HG02678 (cell line): ENCODE measurements around the gene MRPL36.
"Not testable (repeated sequence)": the region's sequence is repeated elsewhere in the genome, so short reads cannot be mapped to it uniquely, and the experiment has no call there.

Experiments used
- ATAC-seq: cut with Tn5 transposase; IDR thresholded peaks from one replicate; pipeline ENCODE4 v1.9.1; 2021; ENCODE audit warnings: mild to moderate bottlenecking, moderate library complexity; ENCODE audit not compliant: unreplicated experiment

The MRPL36 gene

DNA sequence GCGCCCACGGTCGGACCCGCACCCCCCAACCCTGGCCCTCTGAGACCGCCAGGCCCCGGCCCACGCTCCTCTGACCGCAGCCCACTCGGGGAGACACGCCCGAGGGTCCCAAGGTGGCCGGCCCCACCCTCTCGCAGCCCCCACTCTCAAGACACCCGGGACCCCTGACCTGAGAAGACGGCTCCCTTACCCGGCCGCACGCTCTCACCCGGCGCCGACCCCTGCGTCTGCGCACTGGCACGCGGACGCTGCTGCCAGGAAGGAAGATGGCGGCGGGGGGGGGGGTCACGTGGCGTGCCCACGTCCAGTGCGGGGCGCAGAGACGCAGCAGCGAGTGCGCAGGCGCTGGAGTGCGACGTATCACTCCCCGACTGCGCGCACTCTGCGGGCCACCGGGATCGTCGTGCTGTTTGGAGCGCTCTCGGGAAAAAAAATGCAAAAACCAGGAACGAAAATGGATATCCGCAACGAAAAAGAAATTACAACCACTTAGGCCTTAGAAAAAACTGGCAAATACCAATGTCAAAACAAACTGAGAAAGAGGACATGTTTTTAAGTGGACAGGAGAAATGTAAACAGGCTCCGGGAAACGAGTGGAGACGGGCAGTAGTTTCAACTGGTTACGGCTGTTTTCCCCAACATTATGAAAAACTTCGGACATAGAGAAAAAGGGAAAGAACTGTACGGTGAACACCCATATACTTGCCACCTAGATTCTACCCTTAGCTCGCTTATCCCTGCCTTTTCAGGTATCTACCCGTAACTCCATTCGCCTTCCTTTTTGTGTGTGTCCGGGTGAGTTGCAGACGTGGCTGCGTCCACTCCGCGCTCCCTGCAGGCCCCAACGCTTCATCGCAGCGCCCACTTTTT lies at the start of gene MRPL36:
TSS of gene MRPL36 (minus strand) at position 236 of the 870 bp plus-strand sequence. CDS start 902 bp downstream, outside the sequence.
- ATAC-seq: peak; percentile 59

DNA sequence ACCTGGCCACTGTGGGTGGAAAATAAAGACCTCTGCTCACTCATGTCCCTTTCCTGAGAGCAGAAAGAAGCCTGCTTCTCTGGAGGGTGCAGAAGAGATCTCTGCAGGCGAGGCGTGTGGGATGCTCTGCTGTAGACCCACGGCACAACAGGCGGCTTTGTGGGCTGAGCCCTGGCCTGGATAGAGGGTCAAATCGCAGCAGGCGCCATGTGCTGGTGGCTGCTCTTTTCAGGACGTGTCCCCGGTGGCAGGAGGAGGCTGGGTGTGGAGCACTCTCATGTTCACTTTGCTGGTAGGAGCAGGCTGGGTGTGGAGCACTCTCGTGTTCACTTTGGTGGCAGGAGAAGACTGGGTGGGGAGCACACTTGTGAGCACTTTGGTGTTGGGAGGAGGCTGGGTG lies 48.0 kb upstream of the MRPL36 start:
- ATAC-seq: no peak

DNA sequence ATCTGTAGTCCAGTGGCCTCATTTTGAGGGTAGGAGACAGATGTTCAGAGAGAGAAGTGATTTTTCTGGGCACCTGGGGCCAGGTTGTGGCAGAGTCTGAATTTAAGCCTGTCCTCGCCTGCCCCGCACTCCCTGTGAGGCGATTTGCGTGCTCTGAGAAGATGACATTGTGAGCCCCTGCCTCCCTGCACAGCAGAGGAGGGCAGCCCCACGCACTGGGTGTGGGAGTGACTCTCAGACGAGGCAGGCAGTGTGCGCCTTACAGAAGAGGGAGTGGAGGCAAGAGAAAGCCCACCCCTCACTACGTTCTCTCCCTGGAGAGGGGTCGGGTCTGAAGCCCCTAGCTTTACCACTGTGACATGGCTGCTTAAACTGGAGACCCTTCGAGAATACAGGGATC lies 47.4 kb upstream of the MRPL36 start:
- no peak for ATAC-seq

DNA sequence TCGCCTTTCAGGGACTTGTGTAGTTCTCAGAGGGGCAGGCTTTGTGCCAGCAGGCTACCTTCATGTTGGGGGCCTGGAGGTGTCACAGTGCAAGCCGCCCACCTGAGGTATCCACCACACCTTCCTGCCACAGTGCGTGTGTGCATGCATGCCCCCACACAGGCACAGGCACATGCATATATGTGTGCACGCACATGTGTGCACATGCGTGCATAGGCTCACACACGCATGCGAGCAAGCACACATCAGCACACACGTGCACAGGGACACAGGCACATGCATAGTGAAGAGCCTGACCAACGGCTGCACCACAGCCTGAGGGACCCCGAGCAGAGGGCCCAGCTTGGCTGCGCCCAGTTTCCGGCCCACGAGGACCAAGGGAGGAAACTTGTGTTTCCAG lies 46.9 kb upstream of the MRPL36 start:
- no peak for ATAC-seq

DNA sequence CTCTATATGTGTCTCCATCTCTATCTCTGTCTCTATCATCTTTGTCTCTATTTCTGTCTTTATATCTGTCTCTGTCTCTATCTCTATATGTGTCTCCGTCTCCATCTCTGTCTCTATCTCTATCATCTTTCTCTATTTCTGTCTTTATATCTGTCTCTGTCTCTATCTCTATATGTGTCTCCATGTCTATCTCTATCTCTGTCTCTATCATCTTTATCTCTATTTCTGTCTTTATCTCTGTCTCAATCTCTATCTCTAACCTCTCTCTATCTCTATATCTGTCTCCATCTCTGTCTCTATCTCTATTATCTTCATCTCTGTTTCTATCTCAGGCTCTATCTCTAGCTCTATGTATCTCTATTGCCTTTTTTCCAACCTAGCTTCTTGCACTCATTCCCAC lies 46.1 kb upstream of the MRPL36 start:
- ATAC-seq: no peak

DNA sequence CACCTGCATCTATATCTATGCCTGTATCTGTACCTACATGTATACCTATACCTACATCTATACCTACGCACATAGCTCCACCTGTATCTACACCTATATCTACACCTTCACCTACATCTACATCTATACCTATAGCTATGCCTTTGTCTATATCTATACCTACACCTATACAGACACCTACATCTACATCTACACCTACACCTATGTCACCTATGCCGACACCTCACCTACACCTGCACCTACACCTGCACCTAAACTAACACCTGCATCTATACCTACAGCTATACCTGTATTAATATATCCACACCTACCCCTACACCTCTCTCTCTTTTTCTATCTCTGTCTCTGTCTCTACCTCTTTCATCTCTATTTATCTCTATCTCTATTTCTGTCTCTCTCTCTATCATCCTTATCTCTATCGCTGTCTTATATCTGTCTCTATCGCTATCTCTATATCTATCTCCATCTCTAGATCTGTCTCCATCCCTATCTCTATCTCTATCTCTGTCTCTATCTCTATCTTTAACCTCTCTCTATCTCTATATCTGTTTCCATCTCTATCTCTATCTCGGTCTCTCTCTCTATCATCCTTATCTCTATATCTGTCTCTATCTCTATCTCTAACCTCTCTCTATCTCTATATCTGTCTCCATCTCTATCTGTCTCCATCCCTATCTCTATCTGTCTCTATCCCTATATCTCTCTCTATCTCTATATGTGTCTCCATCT lies 45.2 kb upstream of the MRPL36 start:
- ATAC-seq: no peak

DNA sequence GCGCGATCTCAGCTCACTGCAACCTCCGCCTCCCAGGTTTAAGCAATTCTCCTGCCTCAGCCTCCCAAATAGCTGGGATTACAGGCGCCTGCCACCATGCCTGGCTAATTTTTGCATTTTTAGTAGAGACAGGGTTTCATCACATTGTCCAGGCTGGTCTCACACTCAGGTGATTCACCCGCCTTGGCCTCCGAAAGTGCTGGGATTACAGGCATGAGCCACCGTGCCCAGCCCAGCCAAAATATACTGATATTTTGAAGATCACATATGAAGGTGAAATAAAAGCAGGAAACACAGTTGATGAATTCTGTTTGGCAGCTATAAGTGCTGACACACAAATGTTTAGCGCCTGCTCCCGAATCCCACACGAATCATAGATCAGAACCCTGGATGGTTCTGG lies 44.1 kb upstream of the MRPL36 start:
- not testable (repeated sequence) for ATAC-seq

DNA sequence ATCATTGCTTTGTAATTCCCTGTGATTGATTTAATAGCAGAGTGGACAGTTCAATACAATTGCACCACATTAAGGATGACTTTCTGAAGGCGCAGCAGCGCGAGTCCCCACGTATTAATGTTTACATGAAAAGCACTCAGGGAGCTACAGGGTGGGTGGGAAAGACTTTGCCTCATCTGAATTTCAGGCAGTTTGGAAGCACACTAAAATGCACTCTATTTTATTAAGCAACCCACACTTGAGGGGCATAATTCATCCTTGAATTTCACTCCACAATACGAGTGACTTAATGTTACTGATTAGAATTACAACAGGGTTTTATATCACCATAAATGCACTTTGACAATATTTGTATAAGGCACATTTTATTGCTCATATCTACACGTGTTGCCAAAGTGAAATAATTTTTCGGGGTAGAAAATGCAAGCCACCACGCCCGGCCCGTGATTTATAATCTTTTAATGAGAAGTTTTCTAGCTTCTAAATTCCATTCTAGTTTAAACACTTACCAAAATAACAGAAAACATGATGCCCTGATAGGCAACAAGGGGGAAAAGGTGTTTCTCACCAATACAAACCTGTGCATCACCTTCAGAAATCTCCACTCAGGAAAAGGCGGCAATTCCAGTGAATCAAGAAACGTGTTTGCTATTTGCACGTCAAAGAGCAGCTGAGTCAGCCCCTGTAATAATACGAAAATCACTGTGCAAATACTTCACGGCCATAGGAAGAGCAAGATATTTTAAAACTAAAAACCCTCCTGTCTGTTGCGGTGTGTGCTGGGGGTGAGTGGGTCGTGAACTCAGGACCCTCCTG lies 42.6 kb upstream of the MRPL36 start:
- no peak for ATAC-seq

DNA sequence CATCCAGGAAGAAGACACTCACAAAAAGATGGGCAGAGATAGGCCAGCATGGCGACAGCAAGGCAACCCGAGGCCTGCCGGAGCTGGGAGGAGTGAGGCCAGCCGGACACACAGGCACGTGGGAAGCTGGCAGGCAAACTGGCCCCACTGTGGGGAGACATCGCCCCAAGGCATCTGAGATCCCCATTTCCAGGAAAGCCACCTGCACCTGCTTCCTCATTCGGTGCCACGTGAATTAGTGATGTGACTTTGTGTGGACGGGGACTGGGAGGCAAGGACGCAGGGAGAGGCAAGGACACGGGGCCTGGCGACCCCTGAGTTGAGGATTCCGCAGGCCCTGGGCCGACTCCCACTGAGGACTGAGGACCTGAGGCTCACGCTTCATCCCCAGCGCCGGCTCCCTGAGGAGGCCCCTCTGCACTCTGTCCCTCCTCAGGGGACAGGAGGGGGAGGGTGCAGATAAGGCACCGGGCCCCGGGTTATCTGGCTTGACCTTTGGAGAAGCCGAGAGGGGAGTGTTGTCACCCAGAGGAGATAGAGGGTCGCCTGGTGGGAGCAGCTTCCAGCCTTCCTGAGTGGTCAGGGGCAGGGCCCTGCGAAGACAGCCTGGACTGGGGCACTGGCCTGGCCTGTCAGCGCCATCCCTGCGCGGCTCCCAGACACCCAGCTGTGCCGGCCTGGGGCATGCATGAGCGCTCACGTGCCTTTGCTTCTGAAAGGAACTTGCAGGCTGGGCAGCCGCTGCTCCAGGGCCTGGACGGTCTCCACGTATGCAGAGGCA lies 41.3 kb upstream of the MRPL36 start:
- no peak for ATAC-seq

DNA sequence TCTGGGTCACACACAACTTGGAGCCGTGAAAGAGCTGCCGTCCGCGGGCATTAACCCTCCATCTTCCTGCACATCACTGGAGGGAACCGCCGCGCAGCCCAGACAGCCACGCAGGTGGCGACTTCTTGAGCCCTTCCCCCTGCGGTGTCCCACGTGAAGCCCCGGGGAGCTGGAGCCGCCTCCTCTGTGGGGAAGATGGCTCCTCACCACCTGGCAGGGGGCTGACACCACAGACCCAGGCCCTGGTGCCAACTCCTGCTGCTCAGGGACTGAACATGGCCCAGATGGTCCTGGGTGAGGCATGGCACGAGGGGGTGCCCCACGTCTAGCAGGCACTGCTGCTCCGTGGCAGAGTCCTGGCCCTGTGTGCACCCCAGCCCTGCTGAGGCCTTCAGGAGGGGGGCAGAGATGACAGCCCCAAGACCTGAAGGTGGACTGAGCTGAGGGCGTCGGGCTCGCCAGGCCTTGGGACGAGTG lies 40.5 kb upstream of the MRPL36 start:
- ATAC-seq: no peak

DNA sequence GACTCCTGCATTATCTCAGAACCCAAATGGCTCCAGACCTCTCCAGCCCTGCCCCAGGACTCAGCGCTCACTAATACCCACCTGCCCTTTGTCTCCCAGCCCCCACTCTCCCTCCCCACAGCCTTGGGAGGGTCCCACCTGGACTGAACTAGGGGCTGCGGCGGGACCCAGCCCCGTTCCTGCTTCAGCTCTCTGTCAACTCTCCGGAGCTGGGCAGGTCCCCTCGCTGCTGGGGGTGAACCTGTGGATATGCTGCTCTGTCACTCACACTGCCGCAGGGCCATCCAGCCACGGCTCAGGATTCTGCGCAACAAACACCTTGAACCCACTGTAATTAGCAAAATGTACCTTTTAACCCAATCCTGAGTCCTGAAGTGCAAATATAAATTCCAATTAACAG lies 38.4 kb upstream of the MRPL36 start:
- ATAC-seq: no peak

DNA sequence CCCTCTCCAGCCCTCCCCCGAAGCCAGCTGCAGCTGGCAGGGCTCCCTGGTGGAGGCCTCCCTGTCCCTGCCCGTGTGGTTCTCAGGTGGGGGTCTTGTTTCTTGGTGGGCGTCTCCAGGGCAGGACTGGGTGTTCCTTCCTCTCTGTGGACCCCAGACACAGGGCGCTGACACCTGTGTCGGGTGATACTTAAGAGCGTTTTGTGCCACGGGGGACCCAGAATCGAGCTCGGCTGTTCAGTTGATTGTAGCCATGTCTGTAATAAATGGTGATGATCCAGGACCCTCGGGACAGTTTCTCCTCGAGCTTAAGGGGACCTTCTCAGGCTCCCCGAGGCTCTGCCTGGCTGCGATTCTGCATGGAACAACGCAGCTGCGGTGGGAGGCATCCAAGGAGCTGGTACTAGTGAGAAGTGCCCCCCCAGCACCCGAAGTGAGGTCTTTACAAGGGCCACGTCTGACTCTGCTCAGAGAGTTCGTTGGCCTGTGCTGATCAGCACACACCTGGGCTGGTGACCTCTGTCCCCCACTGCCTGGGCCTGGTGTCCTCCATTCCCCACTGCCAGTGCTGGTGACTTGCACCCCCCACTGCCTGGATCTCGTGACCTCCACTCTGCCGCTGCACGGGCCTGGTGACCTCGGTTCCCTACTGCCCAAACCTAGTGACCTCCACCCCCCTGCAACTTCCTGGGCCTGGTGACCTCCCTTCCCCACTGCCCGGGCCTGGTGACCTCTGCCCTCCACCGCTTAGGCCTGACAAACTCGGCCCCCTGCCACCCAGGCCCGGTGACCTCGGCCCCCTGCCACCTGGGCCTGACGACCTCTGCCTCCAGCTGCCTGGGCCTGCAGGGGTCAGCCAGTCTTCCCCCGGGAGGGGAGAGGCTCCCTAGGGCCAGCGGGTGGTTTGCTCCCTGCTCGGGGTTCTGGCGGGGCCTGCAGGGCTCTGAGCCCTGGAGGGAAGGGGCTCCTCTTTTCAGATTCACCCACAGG lies 37.5 kb upstream of the MRPL36 start:
- no peak for ATAC-seq

DNA sequence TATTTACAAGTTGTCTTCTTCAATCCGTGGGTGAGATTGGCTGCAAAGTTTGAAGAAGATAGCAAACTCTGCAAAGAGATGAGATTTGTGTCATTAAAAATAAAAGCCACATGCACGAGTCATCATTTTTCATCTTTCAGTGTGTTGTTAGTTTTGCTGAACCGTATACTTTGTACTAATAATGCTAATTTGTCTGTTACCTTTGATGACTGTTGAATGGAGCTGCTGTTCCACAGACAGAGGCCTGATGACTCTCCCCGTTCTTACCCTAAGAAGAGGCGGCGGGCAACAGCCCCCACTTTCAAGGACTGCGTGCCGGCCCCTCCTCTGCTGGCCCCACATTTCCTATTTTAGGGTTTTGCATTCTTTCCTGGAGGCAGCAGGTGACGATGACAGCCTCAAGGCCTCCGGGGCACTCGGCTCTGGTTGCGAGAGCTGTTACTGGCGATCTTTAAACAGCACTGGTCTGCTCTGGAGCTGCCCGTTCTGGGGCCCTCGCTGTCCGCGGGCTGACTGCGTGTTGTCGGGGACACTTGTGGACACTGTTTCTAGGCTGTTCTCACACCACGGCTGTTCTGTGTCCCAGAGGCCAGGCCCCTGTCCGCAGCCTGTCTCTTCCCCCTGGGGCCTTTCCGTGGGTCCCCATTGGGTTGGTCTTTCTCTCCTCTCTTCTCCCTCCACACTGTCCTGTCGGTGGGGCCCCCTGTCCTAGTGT lies 36.7 kb upstream of the MRPL36 start:
- no peak for ATAC-seq

DNA sequence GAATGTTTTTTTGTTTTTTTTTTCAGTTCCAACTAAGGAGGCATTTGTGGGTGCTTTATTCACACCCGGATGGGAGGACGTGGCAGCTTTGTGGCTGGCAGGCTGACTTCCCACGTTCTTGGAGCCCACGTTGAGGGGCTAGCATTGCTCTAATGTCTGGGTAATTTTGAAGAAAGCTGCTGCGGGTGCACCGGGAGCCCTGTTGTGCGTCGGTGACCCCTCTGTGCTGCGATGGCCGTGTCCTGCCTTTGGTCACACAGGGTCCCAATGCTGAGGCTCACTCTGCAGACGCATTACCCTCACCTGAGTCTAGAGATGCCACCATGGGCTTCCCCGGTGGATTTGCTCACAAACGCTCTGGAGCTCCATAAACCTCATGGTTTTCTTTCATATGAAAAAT lies 35.8 kb upstream of the MRPL36 start:
- no peak for ATAC-seq

DNA sequence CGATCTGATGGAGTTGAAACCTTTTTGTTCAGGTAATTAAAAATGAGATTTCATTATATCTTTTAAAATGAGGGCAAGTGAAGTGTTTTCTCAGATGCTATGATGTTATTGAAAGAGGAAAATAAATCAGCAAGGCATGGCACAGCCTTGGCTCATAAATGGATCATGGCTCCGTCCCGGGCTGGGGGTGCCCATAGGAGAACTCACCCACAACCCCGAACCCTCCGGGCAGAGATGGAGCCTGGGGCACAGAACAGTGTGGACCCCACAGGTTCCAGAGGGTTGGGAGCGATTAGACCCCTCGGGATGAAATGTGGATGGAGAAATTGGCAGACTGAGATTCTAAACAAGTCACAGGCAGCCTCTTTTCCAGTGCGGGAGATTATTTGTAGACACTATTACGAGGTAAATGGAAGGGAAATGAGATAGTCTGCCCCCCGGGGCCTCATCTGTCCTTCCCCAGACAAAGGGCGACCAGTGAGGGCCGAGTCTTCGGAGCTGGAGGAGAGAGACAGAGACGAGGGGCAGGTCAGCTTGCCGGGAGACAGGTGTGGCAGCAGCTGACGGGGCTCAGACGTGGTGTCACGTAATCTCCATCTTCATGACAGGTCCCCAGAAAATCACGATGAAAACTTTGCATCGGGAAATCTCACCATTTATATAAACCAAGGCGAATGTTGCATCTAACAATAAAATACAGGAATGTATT lies 35.2 kb upstream of the MRPL36 start:
- ATAC-seq: no peak

DNA sequence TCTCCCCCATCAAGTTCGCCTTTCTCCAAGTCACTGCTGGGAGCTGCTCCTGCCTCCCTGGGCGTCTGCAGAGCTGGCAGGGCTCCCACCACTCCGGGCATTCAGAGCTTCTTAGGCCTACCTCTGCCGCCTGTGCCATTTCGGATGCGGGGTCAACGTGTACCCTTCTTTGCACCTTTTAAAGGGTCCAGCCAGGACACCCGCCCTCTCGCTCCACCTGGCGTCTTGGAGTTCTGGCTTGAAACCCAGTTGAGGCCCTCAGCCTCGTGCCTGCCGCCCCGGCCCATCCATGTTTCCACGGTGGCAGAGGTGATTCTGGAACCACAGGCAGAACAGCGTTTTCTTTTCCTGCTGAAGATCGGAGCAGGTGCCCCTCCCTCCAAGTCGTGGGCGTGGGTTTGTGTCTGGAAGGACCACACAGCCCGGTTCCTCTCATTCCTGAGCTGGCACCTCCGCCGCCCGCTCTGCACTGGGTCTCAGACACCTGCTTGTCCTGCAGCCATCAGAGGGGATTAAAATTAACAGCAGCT lies 34.5 kb upstream of the MRPL36 start:
- no peak for ATAC-seq

DNA sequence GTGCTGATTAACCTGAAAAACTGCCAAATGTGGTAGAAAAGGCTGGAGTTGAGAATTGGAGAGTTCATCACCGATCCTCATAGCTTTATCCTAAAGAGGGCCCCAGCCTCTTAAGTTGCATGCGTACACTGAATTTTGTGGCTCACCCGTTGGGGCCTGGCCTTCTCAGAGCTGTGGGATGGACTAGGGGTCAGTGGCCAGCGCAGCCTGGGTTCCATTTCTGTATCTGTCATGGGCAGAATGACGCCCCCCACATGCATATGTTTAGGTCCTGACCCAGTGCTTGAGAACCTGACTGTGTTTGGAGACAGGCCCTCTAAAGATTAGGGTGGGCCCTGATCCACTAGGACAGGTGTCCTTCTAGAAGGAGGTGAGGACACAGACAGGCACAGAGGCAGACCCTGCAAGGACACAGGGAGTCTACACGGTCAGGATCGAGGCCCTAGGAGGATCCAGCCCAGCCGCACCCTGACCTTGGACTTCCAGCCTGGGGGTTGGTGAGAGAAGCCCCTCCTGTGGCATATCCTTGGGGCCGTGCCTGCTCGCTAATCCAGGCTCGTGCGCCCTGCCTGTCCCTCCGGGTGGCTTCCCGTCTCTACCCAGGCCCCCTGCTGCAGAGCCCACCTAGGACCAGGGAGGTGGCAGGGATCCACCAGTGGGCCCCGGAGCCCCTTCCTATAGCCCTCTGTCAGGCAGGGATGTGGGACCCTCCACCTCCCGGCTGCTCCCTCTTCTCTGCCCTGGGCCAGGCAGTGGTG lies 33.8 kb upstream of the MRPL36 start:
- no peak for ATAC-seq
